Measurements from ENCODE around the gene GPBAR1.

GPBAR1 gene

DNA sequence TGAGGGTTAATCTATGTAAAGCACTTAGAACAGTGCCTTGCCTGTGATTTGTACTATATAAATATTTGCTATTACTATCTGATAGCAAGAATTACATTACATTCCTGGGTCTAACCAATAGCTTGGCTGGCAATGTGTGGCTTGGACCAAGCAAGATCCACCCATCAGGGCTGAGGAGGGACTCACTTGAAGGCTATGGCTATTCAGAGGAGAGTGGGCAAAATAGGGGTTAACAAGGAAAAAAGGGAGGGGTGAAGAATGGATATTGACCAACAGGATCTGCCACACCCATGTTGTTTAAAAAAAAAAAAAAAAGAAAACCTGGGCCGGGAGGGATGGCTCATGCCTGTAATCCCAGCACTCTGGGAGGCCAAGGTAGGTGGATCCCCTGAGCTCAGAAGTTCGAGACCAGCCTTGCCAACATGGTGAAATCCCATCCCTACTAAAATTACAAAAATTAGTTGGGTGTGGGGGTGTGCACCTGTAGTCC lies 51.5 kb downstream of the GPBAR1 start:
- no peak for DNase-seq (ENCODE audit: low spot score)
- in situ Hi-C loops (cut with MboI; ENCODE audit: low sequenced_read_pairs, unreplicated experiment): no loop called here
- TF ChIP-seq, protein P1, sequence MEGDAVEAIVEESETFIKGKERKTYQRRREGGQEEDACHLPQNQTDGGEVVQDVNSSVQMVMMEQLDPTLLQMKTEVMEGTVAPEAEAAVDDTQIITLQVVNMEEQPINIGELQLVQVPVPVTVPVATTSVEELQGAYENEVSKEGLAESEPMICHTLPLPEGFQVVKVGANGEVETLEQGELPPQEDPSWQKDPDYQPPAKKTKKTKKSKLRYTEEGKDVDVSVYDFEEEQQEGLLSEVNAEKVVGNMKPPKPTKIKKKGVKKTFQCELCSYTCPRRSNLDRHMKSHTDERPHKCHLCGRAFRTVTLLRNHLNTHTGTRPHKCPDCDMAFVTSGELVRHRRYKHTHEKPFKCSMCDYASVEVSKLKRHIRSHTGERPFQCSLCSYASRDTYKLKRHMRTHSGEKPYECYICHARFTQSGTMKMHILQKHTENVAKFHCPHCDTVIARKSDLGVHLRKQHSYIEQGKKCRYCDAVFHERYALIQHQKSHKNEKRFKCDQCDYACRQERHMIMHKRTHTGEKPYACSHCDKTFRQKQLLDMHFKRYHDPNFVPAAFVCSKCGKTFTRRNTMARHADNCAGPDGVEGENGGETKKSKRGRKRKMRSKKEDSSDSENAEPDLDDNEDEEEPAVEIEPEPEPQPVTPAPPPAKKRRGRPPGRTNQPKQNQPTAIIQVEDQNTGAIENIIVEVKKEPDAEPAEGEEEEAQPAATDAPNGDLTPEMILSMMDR (IDR thresholded peaks at IDR 0.05; ENCODE audit: borderline replicate concordance, control extremely low read depth, extremely low read depth, insufficient read depth, missing control alignments): no peak

DNA sequence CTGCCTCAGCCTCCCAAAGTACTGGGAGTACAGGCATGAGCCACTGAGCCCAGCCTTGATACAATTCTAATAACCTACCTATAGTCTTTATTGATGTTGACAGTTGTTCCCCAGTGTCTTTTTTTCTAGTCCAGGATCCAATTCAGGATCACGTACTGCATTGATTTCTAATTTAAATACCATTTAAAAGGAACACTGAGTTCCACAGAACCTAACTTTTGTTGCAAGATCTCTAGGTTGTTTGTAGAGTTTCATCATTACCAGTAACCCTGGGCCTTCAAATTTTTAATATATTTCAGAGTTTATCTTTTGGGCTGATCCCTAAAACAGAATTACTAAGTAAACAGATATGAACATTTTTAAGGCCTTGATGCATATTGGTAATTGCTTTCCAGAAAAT lies 52.5 kb downstream of the GPBAR1 start:
- TF ChIP-seq, protein P1 (IDR thresholded peaks at IDR 0.05; ENCODE audit: borderline replicate concordance, control extremely low read depth, extremely low read depth, insufficient read depth, missing control alignments): no peak
- in situ Hi-C loops (cut with MboI; ENCODE audit: low sequenced_read_pairs, unreplicated experiment): no loop called here
- DNase-seq (ENCODE audit: low spot score): no peak
